Neutrophil (primary cell): ENCODE results near the gene KCTD16.

Source experiments
- H3K27ac ChIP-seq: fragments of 200-600 bp; sonication (generic); 2 replicates; pipeline ENCODE4 v1.5.1; 2016; ENCODE audit warnings: mild to moderate bottlenecking, moderate library complexity
- H3K27me3 ChIP-seq: fragments of 200-600 bp; sonication (generic); 2 replicates; pipeline ENCODE4 v1.6.0; 2016; ENCODE audit warnings: mild to moderate bottlenecking
- H3K36me3 ChIP-seq: fragments of 200-600 bp; sonication (generic); 2 replicates; pipeline ENCODE4 v1.5.1; 2017
- H3K4me1 ChIP-seq, 2 experiments: fragments of 200-600 bp in 1 of 2; sonication (generic) in 1 of 2; 1 replicate in 1 of 2; 2 replicates in 1 of 2; pipeline versions ENCODE4 v1.5.1 to v1.6.1; 2013 to 2016; ENCODE audit warnings: low read depth in 1 of 2, low read length in 1 of 2, mild to moderate bottlenecking in 1 of 2, moderate library complexity in 1 of 2; ENCODE audit not compliant: control insufficient read depth in 1 of 2, insufficient read depth in 1 of 2
- H3K4me3 ChIP-seq, 2 experiments: fragments of 200-600 bp in 1 of 2; sonication (generic) in 1 of 2; 1 replicate in 1 of 2; 2 replicates in 1 of 2; pipeline ENCODE4 v1.5.1; 2013 to 2016; ENCODE audit warnings: low read depth in 1 of 2, low read length in 1 of 2, mild to moderate bottlenecking in 1 of 2, moderate library complexity in 1 of 2
- H3K9me3 ChIP-seq: fragments of 200-600 bp; sonication (generic); 2 replicates; pipeline ENCODE4 v1.5.1; 2016
- TF ChIP-seq, protein P1 (sequence below): fragments of 200-600 bp; sonication (generic); IDR thresholded peaks from 2 replicates; pipeline ENCODE4 v1.5.1; 2016; ENCODE audit warnings: antibody characterized with exemption

The KCTD16 gene

DNA sequence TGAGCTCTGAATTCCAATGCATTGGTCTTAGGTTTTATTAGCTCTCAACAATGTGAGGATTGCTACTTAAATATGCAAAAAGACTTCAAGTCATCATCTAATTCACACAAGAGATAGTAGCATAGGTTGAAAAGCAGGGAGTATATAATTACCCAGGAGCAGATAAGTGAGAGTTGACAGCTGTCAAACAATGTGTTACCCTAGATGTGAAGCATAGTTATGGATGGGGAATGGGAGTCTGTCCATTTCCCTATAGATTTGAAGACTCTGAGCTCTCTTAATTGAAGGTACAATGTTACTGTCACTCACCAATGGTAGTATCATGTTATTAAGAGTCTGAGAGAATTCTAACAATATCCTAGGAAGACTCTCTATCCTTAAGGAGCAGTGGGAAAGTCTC lies 160.7 kb downstream of the KCTD16 start:
- H3K4me3 ChIP-seq = no peak overlapping the region
- TF ChIP-seq, protein P1, sequence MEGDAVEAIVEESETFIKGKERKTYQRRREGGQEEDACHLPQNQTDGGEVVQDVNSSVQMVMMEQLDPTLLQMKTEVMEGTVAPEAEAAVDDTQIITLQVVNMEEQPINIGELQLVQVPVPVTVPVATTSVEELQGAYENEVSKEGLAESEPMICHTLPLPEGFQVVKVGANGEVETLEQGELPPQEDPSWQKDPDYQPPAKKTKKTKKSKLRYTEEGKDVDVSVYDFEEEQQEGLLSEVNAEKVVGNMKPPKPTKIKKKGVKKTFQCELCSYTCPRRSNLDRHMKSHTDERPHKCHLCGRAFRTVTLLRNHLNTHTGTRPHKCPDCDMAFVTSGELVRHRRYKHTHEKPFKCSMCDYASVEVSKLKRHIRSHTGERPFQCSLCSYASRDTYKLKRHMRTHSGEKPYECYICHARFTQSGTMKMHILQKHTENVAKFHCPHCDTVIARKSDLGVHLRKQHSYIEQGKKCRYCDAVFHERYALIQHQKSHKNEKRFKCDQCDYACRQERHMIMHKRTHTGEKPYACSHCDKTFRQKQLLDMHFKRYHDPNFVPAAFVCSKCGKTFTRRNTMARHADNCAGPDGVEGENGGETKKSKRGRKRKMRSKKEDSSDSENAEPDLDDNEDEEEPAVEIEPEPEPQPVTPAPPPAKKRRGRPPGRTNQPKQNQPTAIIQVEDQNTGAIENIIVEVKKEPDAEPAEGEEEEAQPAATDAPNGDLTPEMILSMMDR = no peak
- H3K27ac ChIP-seq = no peak overlapping the region
- H3K4me1 ChIP-seq = no peaks in the 10 kb centered on the region
- no peaks in the 10 kb centered on the region for H3K9me3 ChIP-seq
- H3K36me3 ChIP-seq = no peaks in the 10 kb centered on the region
- H3K27me3 ChIP-seq = no peaks in the 10 kb centered on the region

DNA sequence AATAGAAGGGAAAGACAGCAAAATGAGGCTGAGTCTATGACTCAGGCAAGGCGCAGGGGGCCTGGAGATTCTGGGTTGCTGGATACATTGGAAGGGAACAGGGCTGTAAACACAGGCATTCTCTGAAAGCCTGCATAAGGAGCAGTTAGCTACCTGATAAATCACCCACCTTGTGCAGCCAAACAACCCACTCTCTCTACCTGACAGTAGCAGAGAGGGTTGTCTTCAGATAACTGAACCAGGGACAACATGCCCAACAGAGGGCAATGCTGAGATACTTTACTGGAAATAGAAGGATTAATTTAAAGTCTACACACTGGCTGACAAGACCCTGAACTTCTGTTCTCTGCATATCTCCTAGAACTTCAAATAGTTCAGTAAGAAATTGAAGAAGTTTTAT lies 161.6 kb downstream of the KCTD16 start:
- Histone ChIP-seq H3K36me3 (no peaks in the 10 kb centered on the region), H3K4me3 (no peak overlapping the region), H3K4me1 (no peaks in the 10 kb centered on the region), H3K27me3 (no peaks in the 10 kb centered on the region), H3K27ac (no peak overlapping the region), H3K9me3 (no peaks in the 10 kb centered on the region)
- TF ChIP-seq, protein P1 = no peak

DNA sequence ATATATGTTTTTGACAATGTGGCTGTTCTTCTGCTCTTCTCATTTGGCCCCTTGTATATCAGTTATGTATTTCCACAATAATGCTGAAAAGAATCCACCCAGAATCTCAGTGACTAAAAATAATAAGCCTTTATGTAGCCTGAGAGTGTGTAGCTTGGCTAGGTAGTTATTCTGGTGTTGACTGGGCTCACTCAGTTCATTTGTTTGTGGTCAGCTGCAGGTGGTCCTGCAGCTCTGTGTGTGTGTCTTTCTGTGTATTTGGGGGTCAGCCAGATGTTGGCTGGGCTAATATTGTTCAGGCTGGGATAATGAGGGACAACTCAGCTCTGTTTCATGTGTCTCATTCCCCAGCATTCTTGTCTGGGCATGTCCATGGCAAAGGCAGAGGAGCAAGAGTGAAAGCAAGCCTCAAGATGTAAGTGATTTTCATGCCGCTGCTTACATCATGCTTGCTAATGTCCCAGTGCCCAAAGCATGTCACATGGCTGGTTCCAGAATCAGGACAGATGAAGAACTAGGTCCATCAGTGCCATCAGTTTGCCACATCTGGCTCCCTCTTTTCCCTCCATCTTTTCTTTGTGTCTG lies 162.8 kb downstream of the KCTD16 start:
- no peak overlapping the region for H3K27ac ChIP-seq

DNA sequence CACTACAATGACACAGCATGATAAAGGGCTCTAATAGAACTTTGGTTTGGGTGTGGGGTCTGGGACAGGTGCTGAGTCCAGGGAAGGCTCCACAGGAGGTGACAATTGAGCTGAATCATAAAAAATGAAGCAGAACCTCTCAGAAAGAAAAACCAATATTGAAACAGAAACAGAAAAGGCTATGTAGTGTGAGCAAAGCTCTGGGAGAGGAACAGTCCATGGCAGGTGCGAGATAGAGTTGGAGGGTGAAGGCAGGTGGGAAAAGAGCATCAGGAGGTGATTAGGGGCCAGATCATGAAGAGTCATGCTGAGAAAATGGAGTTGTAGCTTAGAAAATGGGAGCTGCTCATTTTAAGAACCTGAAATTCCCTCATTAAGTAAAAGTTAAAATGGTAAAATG lies 164.9 kb downstream of the KCTD16 start:
- H3K4me3 ChIP-seq = no peak overlapping the region
- H3K27ac ChIP-seq = no peak overlapping the region

More for the DNA sequence above, 162.8 kb downstream of the KCTD16 start:
- Histone ChIP-seq H3K4me1 (no peaks in the 10 kb centered on the region), H3K36me3 (no peaks in the 10 kb centered on the region), H3K27me3 (no peaks in the 10 kb centered on the region), H3K9me3 (no peaks in the 10 kb centered on the region), H3K4me3 (no peak overlapping the region)
- TF ChIP-seq, protein P1 = no peak

DNA sequence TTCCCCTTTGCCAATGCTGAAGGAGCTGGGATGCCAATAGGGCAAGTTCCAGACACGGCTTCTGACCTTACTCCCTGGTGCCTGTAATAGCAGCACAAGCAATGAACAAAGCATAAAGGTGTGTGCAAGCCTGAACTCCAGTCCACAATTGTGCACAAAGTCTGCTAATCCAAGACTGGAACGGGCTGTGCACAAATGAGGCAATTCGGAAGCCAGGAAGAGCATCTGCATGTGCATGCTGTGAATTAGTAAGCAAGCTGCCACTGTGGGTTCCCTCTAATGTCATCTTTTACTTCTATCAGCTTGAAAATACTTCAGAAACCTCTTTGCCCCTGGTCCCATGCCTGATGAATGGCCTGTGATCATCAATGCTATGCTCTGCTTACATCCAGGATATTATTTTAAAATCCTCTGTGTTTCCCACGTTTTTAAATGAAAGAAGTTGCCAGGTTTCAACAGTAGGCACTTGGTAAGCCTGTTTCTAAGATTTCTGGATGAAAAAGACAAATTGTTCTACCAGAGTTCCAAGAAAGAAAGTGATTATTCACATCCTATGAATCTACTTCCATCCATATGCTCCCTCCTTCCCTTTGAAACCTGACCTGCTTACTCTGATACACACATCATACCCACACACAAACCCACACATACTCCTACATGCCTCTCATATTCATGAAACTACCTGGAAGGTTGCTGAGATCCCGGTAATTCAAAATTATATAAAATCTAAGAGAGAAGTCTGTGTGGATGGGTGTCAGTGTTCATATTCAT lies 165.7 kb downstream of the KCTD16 start:
- no peaks in the 10 kb centered on the region for H3K4me1 ChIP-seq
- H3K4me3 ChIP-seq = no peak overlapping the region
- no peaks in the 10 kb centered on the region for H3K27me3 ChIP-seq
- H3K36me3 ChIP-seq = no peaks in the 10 kb centered on the region
- H3K9me3 ChIP-seq = no peaks in the 10 kb centered on the region
- no peak overlapping the region for H3K27ac ChIP-seq
- TF ChIP-seq, protein P1 = no peak

More for the DNA sequence above, 164.9 kb downstream of the KCTD16 start:
- no peaks in the 10 kb centered on the region for H3K36me3 ChIP-seq
- H3K27me3 ChIP-seq = no peaks in the 10 kb centered on the region
- TF ChIP-seq, protein P1 = no peak
- H3K4me1 ChIP-seq = no peaks in the 10 kb centered on the region
- H3K9me3 ChIP-seq = no peaks in the 10 kb centered on the region
